GM19240 (cell line): ENCODE data around the gene PPM1H.

Experiments
- DNase-seq: peaks from one replicate; pipeline ENCODE4 v3.0.0; 2011; ENCODE audit warnings: low spot score; ENCODE audit not compliant: insufficient read length

PPM1H gene

DNA sequence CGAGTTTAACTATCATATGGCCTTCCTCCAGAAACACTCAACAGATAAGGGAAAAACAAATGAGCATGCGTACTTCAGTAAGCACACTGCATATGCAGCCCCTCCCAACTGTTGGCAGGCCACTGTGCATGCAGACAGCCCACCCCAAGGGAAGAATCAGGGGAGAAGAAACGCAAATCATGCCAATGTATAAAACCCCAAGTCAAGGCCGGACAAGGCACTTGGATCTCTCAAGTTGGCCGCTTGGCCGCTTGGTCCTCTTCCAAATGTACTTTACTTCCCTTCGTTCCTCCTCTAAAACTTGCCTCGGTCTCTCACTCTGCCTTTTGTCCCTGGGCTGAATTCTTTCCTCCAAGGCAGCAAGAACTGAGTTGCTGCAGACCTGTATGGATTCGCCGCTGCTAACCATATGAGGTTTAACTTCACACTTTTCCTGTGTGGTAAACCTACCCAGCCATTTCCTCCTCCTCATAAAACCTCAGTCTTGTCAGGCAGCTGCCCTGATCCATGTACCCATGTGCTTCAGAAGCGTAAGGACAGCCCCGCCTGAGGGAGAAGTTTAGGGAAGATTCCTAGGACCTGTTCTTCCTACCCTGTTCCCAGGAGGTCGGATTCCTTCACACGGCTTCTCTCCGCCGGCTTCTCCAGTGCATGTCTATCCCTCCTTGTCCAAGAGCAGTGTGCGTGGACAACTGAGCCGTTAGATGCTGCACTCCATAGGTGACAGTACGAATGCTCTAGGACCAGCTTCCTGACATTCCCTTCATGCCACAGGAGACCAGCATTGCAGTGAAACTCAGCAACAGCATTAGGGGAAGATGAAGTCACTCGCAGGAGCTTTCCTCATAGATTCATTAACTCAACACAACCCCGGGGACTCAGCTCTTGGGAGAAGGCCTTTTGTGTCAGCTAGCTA lies 280.4 kb downstream of the PPM1H start:
- DNase-seq: no peak

GRCh38 chr12:62653740-62654139 lies 281.2 kb downstream of the PPM1H start:
- DNase-seq: no peak

- DNase-seq: no peak
Measured at GRCh38 chr12:62653304-62653703, 281.6 kb downstream of the PPM1H start.

DNA sequence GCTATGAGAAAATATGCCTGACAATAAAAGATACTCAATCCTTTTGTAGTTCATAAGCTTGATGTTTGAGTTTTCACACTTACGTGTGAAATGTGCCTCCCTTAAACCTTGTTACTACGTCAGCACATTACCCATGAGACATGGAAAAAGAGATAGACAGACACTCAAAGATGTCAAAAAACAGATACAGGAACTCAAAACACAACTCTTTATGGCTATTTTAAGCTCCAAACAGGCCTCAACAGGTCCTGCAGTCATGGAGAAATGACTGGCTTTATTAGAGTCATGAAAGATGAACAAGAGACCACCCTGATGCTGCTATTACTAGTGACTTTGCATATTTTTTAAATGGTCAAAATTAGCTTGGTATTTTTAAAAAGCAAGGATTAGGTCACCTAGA lies 283.8 kb downstream of the PPM1H start:
- no peak for DNase-seq

GRCh38 chr12:62649412-62650138 lies 285.4 kb downstream of the PPM1H start:
- DNase-seq: no peak

- no peak for DNase-seq
Measured at GRCh38 chr12:62647586-62647985, 287.4 kb downstream of the PPM1H start.

- no peak for DNase-seq
Measured at GRCh38 chr12:62646566-62646965, 288.4 kb downstream of the PPM1H start.

DNA sequence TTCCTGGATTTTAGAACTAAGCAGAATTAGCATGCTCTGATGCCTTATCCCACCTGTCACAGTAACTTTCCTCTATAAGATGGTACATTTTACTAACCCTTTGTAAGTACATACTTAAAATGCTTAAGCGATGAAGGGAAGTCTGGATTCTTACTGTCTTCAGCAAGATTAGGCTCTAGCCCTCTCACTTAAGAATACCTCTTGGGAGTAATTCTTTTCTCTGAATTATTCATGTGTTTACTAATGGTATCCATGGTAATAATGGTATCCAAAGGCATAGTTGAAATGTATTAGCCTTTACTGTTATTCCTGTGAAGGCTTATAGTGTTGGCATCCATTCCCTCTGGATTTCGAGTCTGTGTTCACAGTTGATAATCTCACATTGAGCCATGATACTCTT lies 291.5 kb downstream of the PPM1H start:
- DNase-seq: no peak

GRCh38 chr12:62642486-62642885 lies 292.5 kb downstream of the PPM1H start:
- DNase-seq: no peak

DNA sequence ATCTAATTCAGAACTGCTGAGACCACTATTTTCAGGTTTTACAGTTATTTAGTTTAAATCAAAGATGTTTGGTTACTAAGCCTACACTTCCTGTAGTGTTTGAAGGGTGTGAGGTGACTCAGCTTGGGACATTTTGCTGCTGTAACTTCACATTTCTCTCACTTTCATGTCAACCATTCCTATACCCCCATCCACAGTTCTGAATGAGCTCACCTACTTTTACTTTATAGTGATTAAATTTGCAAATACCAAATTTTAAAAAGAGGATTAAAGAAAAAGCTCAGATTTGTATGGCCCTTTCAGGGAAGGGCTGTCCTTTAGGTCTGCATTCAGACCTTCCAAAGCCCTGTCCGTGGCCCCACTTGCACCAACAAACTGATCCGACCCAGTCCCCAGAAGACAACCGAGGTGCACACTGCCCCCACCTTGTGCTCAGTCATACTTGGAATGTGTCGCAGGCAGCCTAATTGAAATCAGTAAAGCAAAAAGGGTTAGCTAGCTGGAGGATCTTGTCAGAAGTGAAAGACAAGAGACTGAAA lies 294.0 kb downstream of the PPM1H start:
- DNase-seq: peak; percentile 47

- DNase-seq: no peak
Measured at GRCh38 chr12:62637679-62638078, 297.3 kb downstream of the PPM1H start.

GRCh38 chr12:62635649-62636048 lies 299.3 kb downstream of the PPM1H start:
- DNase-seq: no peak

DNA sequence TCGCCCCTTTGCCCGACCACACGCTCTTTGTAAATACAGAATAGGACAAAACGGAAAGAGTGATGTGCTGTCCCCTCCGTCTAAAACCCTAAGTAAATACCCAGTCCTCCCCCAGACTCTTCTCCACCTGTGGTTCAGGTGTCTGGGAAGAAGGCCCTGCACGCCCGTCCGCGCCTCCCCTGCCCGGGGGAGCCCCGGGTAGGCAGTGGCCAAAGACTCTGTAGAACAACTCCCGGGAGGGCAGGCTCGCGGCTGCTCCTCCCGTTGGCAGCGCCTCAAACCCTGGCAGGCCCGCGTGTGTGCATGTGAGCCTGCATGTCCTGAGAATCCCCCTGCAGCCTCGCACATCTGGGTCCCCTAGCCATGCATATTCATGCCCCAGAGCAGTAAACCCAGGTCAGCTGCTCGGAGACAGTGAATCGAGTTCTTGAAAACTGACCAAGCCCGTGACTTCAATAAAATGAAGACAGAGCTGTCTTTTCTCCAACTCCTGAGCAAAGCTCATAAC lies 302.5 kb downstream of the PPM1H start:
- DNase-seq: no peak

DNA sequence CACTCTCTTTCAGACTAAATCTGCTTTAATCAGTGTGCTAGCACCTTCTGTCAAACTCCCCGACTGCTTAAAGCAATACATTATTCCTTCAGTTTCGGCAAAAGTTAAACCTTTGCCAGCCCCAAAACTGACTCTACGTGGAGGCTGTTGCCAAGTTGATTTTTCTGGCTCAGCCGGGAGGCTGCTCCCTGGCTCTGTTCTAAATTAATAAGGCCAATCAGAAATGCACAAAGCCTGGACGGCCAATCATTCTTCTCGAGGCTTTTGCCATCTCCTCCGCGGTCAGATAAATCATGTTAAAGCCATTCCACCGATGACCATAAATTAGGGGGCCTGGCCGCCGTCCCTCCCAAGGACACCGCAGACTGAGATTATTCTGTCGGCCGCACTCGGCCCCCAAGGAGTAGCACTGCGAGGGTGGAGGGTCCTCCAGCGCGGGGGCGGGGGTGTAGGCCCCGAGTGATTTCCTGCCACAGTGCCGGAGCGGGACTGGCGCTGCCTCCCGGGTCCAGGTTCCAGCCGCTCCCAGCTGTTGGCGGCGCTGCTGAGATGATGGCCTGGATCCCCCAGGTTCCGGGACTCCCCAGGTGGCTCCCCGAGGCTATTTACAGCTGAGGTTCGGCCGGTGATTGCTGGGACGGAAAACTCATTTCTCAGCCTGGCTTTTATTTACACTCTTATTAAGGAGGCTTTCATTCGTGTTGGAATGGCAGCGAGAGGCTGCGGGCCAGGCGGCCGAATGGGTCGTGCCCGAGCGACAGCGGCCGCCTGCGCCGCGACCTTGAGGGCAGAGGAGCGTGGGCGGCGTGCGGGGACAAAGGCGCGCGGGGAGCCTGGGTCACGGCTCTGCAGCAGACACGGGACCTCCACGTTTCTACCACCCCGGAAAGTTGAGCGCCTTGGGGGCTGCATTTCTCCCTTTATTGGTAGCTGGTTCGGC lies 303.2 kb downstream of the PPM1H start:
- no peak for DNase-seq

DNA sequence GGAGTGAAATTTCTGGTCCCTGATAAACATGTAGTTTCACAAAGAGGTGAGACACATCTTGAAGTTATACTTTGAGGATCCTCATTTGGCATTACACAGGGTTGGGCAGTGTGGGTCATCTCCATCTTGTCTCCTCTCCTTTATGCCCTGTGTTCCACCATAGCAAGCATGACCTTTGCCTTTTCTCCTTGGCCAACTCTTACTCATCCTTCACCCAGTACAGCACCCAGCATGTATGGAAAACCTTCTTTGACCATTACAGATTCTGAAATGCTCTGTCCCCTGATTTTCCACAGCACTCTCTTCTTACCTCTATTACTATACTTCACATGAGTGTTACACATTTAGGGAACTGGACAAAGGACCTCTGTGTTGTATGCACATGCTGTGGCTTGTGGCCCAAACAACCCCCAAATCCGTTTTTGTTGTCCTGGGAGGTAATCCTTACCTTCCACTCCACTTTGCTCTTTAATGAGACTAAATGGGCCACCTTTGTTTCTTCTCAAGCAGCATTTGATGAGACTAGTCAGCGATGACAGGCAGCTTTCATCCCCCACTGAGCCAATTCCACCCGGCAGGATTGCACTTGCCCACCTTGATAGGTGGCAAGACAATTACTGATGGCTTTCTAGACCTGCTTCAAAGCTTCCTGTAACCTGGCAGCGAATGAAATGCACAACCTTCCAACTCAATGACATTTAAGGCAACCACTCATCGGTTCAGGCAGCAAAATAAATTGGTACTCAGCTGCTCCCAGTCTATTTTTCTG lies 304.8 kb downstream of the PPM1H start:
- DNase-seq: no peak

DNA sequence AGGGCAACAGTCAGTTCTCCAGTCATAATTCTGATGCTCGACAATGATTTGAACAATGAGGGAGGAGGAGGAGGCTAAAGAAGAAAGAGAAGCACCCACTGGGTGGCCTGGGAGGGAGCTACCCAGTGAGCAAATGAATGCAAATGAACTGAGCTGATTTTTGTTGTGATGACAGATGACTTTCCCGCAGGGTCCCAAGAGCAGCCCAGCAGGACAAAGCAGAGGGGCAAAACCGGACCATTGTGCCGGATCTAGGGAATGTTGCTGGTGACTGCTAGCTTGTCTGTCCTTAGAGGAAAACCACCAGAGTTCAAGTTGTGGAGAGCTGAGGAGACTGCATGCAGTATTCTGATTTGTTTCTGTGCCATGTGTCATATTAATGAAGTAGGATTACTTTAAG lies 305.5 kb downstream of the PPM1H start:
- DNase-seq: no peak

- no peak for DNase-seq
Measured at GRCh38 chr12:62627181-62627580, 307.8 kb downstream of the PPM1H start.

DNA sequence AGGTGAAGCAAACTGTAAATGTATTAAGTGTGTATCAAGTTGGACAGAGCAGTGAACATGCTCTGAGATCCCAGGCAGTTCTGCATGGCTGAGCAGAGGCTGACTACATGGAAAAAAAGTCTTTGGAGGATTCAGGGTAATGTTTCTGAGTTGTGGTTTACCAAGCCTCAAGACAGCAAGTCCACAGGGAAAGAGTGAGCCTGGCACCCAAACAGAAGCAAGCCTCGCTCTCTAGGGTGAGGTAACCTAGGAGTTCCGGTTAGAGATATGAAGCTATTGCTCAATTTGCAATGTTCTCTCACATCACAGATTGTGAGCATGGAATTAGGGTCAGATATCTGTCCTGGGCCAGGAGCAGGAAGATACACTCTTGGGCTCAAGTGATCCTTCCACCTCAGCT lies 309.7 kb downstream of the PPM1H start:
- no peak for DNase-seq

- no peak for DNase-seq
Measured at GRCh38 chr12:62622177-62622576, 312.8 kb downstream of the PPM1H start.

GRCh38 chr12:62621101-62621638 lies 313.8 kb downstream of the PPM1H start:
- DNase-seq: no peak
